Neuronal stem cell (in vitro differentiated cells): ENCODE measurements around the gene DIP2B.

Source experiments
- DNase-seq: peaks from one replicate; pipeline ENCODE4 v3.0.0-alpha.2; 2013; ENCODE audit warnings: low spot score
- H2AFZ ChIP-seq: one replicate; pipeline ENCODE4 v1.6.1; 2013; ENCODE audit warnings: mild to moderate bottlenecking, low read length, inconsistent platforms
- H2AK5ac ChIP-seq: 2 replicates; pipeline ENCODE4 v1.6.1; 2013; ENCODE audit warnings: low read depth, mild to moderate bottlenecking, inconsistent platforms, low read length, moderate library complexity, mixed read lengths
- H2BK120ac ChIP-seq: 2 replicates; pipeline ENCODE4 v1.6.1; 2013; ENCODE audit warnings: low read depth, mild to moderate bottlenecking, inconsistent platforms, low read length, moderate library complexity, mixed read lengths
- H2BK12ac ChIP-seq: one replicate; pipeline ENCODE4 v1.6.1; 2013; ENCODE audit warnings: low read length, inconsistent platforms
- H2BK15ac ChIP-seq: 2 replicates; pipeline ENCODE4 v1.6.1; 2013; ENCODE audit warnings: mild to moderate bottlenecking, low read length, inconsistent platforms, mixed read lengths
- H2BK5ac ChIP-seq: one replicate; pipeline ENCODE4 v1.6.1; 2013; ENCODE audit warnings: inconsistent platforms, mild to moderate bottlenecking, low read length, moderate library complexity
- H3K14ac ChIP-seq: one replicate; pipeline ENCODE4 v1.6.1; 2013; ENCODE audit warnings: low read length, inconsistent platforms
- H3K18ac ChIP-seq: 2 replicates; pipeline ENCODE4 v1.6.1; 2013; ENCODE audit warnings: low read length, inconsistent platforms
- H3K23ac ChIP-seq: 2 replicates; pipeline ENCODE4 v1.6.1; 2013; ENCODE audit warnings: low read depth, mild to moderate bottlenecking, mixed read lengths, low read length, inconsistent platforms; ENCODE audit not compliant: poor library complexity
- H3K27ac ChIP-seq: replicated peaks from 3 replicates; pipeline ENCODE4 v1.5.1; 2013; ENCODE audit warnings: low read length, inconsistent platforms
- H3K27me3 ChIP-seq, 3 experiments: 2 replicates each; pipeline ENCODE4 v1.6.1; 2013; ENCODE audit warnings: low read length in 3 of 3, mild to moderate bottlenecking in 2 of 3, inconsistent platforms in 1 of 3, low read depth in 1 of 3, mixed read lengths in 1 of 3, moderate library complexity in 1 of 3; ENCODE audit not compliant: control insufficient read depth in 3 of 3, insufficient read depth in 3 of 3
- H3K36me3 ChIP-seq, 2 donors: replicated peaks in 1 of 2; 2 replicates each; pipeline ENCODE4 v1.6.1; 2013; ENCODE audit warnings: low read length in 2 of 2; ENCODE audit not compliant: control insufficient read depth in 2 of 2, insufficient read depth in 2 of 2
- H3K4ac ChIP-seq: 2 replicates; pipeline ENCODE4 v1.6.1; 2013; ENCODE audit warnings: inconsistent platforms, mild to moderate bottlenecking, low read length, moderate library complexity
- H3K4me1 ChIP-seq, 2 donors: 1 replicate in 1 of 2; 2 replicates in 1 of 2; pipeline ENCODE4 v1.6.1; 2013; ENCODE audit warnings: low read length in 2 of 2, low read depth in 1 of 2; ENCODE audit not compliant: control insufficient read depth in 2 of 2, insufficient read depth in 1 of 2
- H3K4me2 ChIP-seq: one replicate; pipeline ENCODE4 v1.6.1; 2013; ENCODE audit warnings: mild to moderate bottlenecking, low read length, inconsistent platforms; ENCODE audit not compliant: insufficient read depth, poor library complexity, severe bottlenecking
- H3K4me3 ChIP-seq, 2 donors: 2 replicates each; pipeline ENCODE4 v1.5.1; 2013; ENCODE audit warnings: low read length in 2 of 2, mild to moderate bottlenecking in 2 of 2, inconsistent platforms in 1 of 2, moderate library complexity in 1 of 2
- H3K79me1 ChIP-seq: one replicate; pipeline ENCODE4 v1.6.1; 2013; ENCODE audit warnings: low read depth, mild to moderate bottlenecking, inconsistent platforms, low read length, moderate library complexity
- H3K9ac ChIP-seq: one replicate; pipeline ENCODE4 v1.6.1; 2013; ENCODE audit warnings: mild to moderate bottlenecking, low read depth, low read length, inconsistent platforms; ENCODE audit not compliant: poor library complexity
- H3K9me3 ChIP-seq, 2 donors: replicated peaks in 1 of 2; 2 replicates each; pipeline versions ENCODE3 to v1.6.1; 2013; ENCODE audit warnings: low read length in 2 of 2, mild to moderate bottlenecking in 2 of 2, inconsistent platforms in 1 of 2, low read depth in 1 of 2, mixed read lengths in 1 of 2, moderate library complexity in 1 of 2; ENCODE audit not compliant: control insufficient read depth in 2 of 2, insufficient read depth in 1 of 2
- H4K8ac ChIP-seq: one replicate; pipeline ENCODE4 v1.6.1; 2013; ENCODE audit warnings: low read depth, mild to moderate bottlenecking, inconsistent platforms, low read length, moderate library complexity
- H4K91ac ChIP-seq: one replicate; pipeline ENCODE4 v1.6.1; 2013; ENCODE audit warnings: low read length, low read depth, mild to moderate bottlenecking, inconsistent platforms; ENCODE audit not compliant: poor library complexity
- WGBS, 2 donors: extraction: QIAGEN DNeasy Blood & Tissue Kit; methylation state at CpG; one replicate each; pipeline ENCODE4 v1.1.7; 2013; ENCODE audit warnings: missing lambda C conversion rate in 2 of 2, mixed read lengths in 1 of 2; ENCODE audit not compliant: insufficient read length in 2 of 2, insufficient replicate concordance in 1 of 2; ENCODE audit errors: extremely low coverage in 2 of 2; 5-methylcytosine and 5-hydroxymethylcytosine counted together

The DIP2B gene

GRCh38 chr12:50549885-50550284, 45.1 kb downstream of the DIP2B start:
- WGBS, 2 donors, result no CpG with 5 or more reads among the region's 4 CpGs
- Histone ChIP-seq H3K23ac (no peak overlapping the region), H3K27ac (no peak overlapping the region)

GRCh38 chr12:50550530-50551223, 45.9 kb downstream of the DIP2B start:
- Histone ChIP-seq H3K79me1 (peaks cover 3% of the 10 kb centered on the region), H2AK5ac (no peak overlapping the region), H2BK12ac (no peak overlapping the region), H3K4ac (no peak overlapping the region), H3K36me3 (peaks cover 0 to 7% of the 10 kb centered on the region in 2 donors), H2BK15ac (no peak overlapping the region), H4K8ac (no peak overlapping the region), H3K4me2 (no peak overlapping the region), H4K91ac (no peak overlapping the region), H3K14ac (no peak overlapping the region), H3K27me3 (no peaks in the 10 kb centered on the region), H3K9me3 (no peaks in the 10 kb centered on the region), H3K4me1 (peaks cover 0 to 2% of the 10 kb centered on the region in 2 donors), H3K27ac (no peak overlapping the region), H3K18ac (no peak overlapping the region), H3K23ac (no peak overlapping the region), H2BK5ac (no peak overlapping the region), H3K4me3 (no peak overlapping the region), H2AFZ (no peak overlapping the region), H3K9ac (no peak overlapping the region), H2BK120ac (no peak overlapping the region)
- WGBS, 2 donors, result no CpG with 5 or more reads among the region's 9 CpGs
- no peak for DNase-seq

More at GRCh38 chr12:50549885-50550284, 45.1 kb downstream of the DIP2B start:
- Histone ChIP-seq H3K4me3 (no peak overlapping the region), H3K14ac (no peak overlapping the region), H4K8ac (no peak overlapping the region), H2BK5ac (no peak overlapping the region), H2AK5ac (no peak overlapping the region), H4K91ac (no peak overlapping the region), H3K36me3 (peaks cover 0 to 7% of the 10 kb centered on the region in 2 donors), H3K27me3 (no peaks in the 10 kb centered on the region), H3K4ac (no peak overlapping the region), H2BK120ac (no peak overlapping the region), H3K4me1 (peaks cover 0 to 2% of the 10 kb centered on the region in 2 donors), H2BK15ac (no peak overlapping the region), H2AFZ (no peak overlapping the region), H3K4me2 (no peak overlapping the region), H3K18ac (no peak overlapping the region), H3K79me1 (peaks cover 3% of the 10 kb centered on the region), H2BK12ac (no peak overlapping the region), H3K9me3 (no peaks in the 10 kb centered on the region), H3K9ac (no peak overlapping the region)
- DNase-seq, result no peak

- Histone ChIP-seq H2BK12ac (no peak overlapping the region), H3K14ac (no peak overlapping the region), H2AK5ac (no peak overlapping the region), H2BK5ac (no peak overlapping the region), H3K4me1 (no peaks in the 10 kb centered on the region), H3K4me2 (no peak overlapping the region), H3K27ac (no peak overlapping the region), H4K8ac (no peak overlapping the region), H3K9ac (no peak overlapping the region), H3K23ac (no peak overlapping the region), H3K27me3 (no peaks in the 10 kb centered on the region), H3K4ac (no peak overlapping the region), H2BK120ac (no peak overlapping the region), H2AFZ (no peak overlapping the region), H3K18ac (no peak overlapping the region), H3K36me3 (peaks cover 0 to 7% of the 10 kb centered on the region in 2 donors), H4K91ac (no peak overlapping the region), H3K9me3 (no peaks in the 10 kb centered on the region), H2BK15ac (no peak overlapping the region), H3K79me1 (peaks cover 3% of the 10 kb centered on the region), H3K4me3 (no peak overlapping the region)
- WGBS, 2 donors, result no CpG with 5 or more reads among the region's 2 CpGs
- no peak for DNase-seq
These were observed 47.1 kb downstream of the DIP2B start for GRCh38 chr12:50551866-50552265.

- Histone ChIP-seq H3K27me3 (no peaks in the 10 kb centered on the region), H4K8ac (no peak overlapping the region), H4K91ac (no peak overlapping the region), H2BK15ac (no peak overlapping the region), H3K14ac (no peak overlapping the region), H3K9me3 (no peaks in the 10 kb centered on the region), H3K9ac (no peak overlapping the region), H3K18ac (no peak overlapping the region), H2AK5ac (no peak overlapping the region), H3K23ac (no peak overlapping the region), H3K4me1 (no peaks in the 10 kb centered on the region), H3K79me1 (peaks cover 3% of the 10 kb centered on the region), H2BK12ac (no peak overlapping the region), H2AFZ (no peak overlapping the region), H3K4ac (no peak overlapping the region), H3K4me2 (no peak overlapping the region), H3K4me3 (no peak overlapping the region), H2BK120ac (no peak overlapping the region), H3K36me3 (peaks cover 0 to 7% of the 10 kb centered on the region in 2 donors), H3K27ac (no peak overlapping the region), H2BK5ac (no peak overlapping the region)
- WGBS, 2 donors, result no CpG with 5 or more reads among the region's 13 CpGs
- no peak for DNase-seq
These were observed 49.9 kb downstream of the DIP2B start for GRCh38 chr12:50554651-50555050.
